HepG2 (cell line): Measurements from ENCODE around the gene ANAPC16.

ENCODE experiments used
- CTCF ChIP-seq: sonication (generic); formaldehyde crosslinking; IDR thresholded peaks from 2 replicates; pipeline ENCODE4 v1.5.0; 2020; ENCODE audit warnings: mild to moderate bottlenecking, missing genetic modification reagents, moderate library complexity
- FOXP1 ChIP-seq, 2 experiments: fragments of 450-650 bp in 1 of 2; IDR thresholded peaks; 2 replicates each; pipeline ENCODE4 v1.6.1; 2017 to 2018; ENCODE audit warnings: antibody characterized with exemption in 1 of 2
- MAX ChIP-seq: IDR thresholded peaks from 2 replicates; pipeline ENCODE4 v1.6.1; 2012; ENCODE audit warnings: inconsistent platforms
- MZF1 ChIP-seq: sonication (generic); formaldehyde crosslinking; IDR thresholded peaks from 2 replicates; pipeline ENCODE4 v1.8.1; 2023; ENCODE audit warnings: mild to moderate bottlenecking, missing genetic modification reagents, borderline replicate concordance
- PREB ChIP-seq: sonication (generic); formaldehyde crosslinking; IDR thresholded peaks from 2 replicates; pipeline ENCODE4 v1.4.0; 2020; ENCODE audit warnings: missing genetic modification reagents
- RAD21 ChIP-seq: fragments of 450-650 bp; formaldehyde crosslinking; IDR thresholded peaks from 2 replicates; pipeline ENCODE4 v1.5.0; 2020; ENCODE audit warnings: mild to moderate bottlenecking
- SKIL ChIP-seq: sonication (generic); formaldehyde crosslinking; IDR thresholded peaks from 2 replicates; pipeline ENCODE4 v1.8.0; 2022; ENCODE audit warnings: missing genetic modification reagents, mild to moderate bottlenecking, moderate library complexity, borderline replicate concordance
- SMC3 ChIP-seq: IDR thresholded peaks from 2 replicates; pipeline ENCODE4 v1.6.1; 2011; ENCODE audit warnings: low read length, improper control_type of control experiment
- TCF7 ChIP-seq: sonication (generic); IDR thresholded peaks from 2 replicates; pipeline ENCODE4 v1.6.1; 2016; ENCODE audit warnings: antibody characterized with exemption, low read depth
- ZNF296 ChIP-seq: sonication (generic); formaldehyde crosslinking; conservative IDR thresholded peaks from 2 replicates; pipeline ENCODE4 v1.5.0; 2020; ENCODE audit warnings: mild to moderate bottlenecking, missing genetic modification reagents

- TF ChIP-seq MZF1 (CRISPR knock-in tag): no peak
- TF ChIP-seq CTCF (CRISPR knock-in tag): no peak
- no peak for TF ChIP-seq ZNF296 (CRISPR knock-in tag)
- no peak for TF ChIP-seq RAD21 (CRISPR knock-in tag)
- no peak for TF ChIP-seq SMC3
- TF ChIP-seq MAX: no peak
- no peak for TF ChIP-seq PREB (CRISPR knock-in tag)
- TF ChIP-seq SKIL: no peak
- no peak for TF ChIP-seq FOXP1 (IDR thresholded peaks at IDR 0.05)
- TF ChIP-seq FOXP1 (CRISPR knock-in tag; IDR thresholded peaks at IDR 0.05): no peak
- TF ChIP-seq TCF7: no peak
These were observed 31.7 kb upstream of the ANAPC16 start for GRCh38 chr10:72184156-72184555.
